Measurements from ENCODE around the gene PGM3.

GRCh38 chr6:83231146-83231545 is 38.1 kb upstream of the PGM3 start:
- TF ChIP-seq POLR2A (IDR thresholded peaks at IDR 0.05; ENCODE audit: low read depth, low read length) (no peak), CTCF (IDR thresholded peaks at IDR 0.05; ENCODE audit: extremely low read depth in 1 of 2, insufficient read depth in 1 of 2, low read depth in 1 of 2, low read length in 2 of 2) (no peak), EZH2 (IDR thresholded peaks at IDR 0.05; ENCODE audit: borderline replicate concordance, low read depth, low read length, severe bottlenecking) (no peak), FOS (IDR thresholded peaks at IDR 0.05; ENCODE audit: borderline replicate concordance, insufficient read depth, low read length) (no peak), POLR2AphosphoS5 (IDR thresholded peaks at IDR 0.05; ENCODE audit: insufficient read depth, low read depth, low read length) (no peak), MAX (IDR thresholded peaks at IDR 0.05; ENCODE audit: insufficient read depth, insufficient read length) (no peak), JUN (IDR thresholded peaks at IDR 0.05; ENCODE audit: borderline replicate concordance, insufficient read depth, insufficient read length, low read depth) (no peak), MYC (IDR thresholded peaks at IDR 0.05; ENCODE audit: low read depth, low read length) (no peak)

Measured in endothelial cell of umbilical vein (primary cell).